NCI-H2196 treated with DMSO at 0.1 percent for 48 hours (cell line): Measurements from ENCODE around the gene HYAL3.
"Not testable (repeated sequence)": the region's sequence is repeated elsewhere in the genome, so short reads cannot be mapped to it uniquely, and the experiment has no call there.

Experiments used
- DNase-seq: peaks from one replicate; lab custom pipeline; 2025; ENCODE audit not compliant: unreplicated experiment; lab: John Stamatoyannopoulos, UW

Gene HYAL3

DNA sequence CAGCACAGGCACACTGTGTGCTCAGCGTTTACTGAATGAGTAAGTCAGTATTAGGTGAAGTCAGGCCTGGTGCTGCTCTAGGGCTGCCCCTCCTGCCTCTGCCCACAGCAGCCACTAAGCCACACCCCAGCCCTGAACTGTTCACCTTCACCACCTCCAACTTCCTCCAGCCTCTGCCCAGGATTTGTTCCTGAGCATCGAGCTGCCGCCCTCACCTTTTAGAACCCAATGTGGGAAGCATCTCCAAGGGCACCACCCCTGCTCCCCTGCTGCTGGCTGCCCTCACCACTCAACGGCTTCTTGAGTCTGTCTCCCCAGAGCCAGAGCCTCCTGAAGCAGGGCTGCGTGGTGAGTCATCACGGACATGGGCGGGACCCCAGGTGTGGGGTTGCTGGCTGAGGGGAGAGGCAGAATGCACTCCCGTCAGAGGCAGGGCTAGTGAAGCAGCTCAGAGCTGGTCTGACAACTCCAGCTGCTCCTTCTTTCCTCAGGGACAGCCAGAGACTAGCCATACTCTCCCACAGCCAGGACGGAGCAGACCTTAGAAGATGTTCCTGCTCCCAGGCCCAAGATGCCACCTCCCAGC, 17.5 kb upstream of the HYAL3 start:
- no peak for DNase-seq

DNA sequence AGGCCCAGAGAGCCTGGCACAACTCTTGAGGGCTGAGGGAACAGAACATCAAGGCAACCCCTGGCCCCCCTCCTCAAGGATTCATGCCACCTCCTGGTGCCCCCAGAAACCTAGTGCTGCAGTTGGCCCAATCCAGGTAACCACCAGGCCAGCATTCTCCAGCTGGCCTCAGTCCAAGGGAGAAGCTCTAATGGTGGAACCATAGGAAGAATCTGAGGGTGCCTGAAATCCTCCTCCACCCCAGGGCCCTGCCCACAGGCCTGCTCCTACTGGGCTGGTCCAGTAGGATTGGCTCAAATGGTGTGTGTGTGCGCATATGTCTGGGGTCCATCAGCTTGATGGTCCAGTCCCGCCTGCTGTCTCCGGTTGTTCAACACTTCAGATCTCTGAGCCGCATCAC, 15.6 kb upstream of the HYAL3 start:
- DNase-seq = no peak

DNA sequence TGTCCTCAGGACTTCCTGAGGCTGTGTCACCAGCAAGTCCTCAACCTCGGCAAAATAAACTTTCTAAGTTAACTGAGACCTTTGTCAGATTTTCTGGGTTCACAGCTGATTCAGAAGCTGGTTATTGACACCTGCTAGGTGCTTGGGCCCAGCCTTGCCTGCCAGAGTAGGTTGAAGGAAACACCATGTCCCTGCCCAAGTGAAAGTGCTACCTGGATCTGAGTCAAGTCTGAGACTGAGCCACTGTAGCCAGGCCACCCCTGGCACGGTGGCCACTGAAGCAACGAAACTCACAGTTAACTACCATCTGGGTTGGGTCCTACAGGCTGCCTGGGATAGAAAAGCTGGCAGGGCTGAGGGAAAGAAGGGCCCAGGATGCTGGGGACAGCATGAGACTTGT, 15.1 kb upstream of the HYAL3 start:
- no peak for DNase-seq

DNA sequence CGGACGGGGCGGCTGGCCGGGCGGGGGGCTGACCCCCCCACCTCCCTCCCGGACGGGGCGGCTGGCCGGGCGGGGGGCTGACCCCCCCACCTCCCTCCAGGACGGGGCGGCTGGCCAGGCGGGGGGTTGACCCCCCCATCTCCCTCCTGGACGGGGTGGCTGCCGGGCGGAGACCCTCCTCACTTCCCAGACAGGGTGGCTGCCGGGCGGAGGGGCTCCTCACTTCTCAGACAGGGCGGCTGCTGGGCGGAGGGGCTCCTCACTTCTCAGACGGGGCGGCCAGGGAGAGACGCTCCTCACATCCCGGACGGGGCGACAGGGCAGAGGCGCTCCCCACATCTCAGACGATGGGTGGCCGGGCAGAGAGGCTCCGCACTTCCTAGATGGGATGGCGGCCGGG, 12.8 kb upstream of the HYAL3 start:
- DNase-seq = not testable (repeated sequence)

DNA sequence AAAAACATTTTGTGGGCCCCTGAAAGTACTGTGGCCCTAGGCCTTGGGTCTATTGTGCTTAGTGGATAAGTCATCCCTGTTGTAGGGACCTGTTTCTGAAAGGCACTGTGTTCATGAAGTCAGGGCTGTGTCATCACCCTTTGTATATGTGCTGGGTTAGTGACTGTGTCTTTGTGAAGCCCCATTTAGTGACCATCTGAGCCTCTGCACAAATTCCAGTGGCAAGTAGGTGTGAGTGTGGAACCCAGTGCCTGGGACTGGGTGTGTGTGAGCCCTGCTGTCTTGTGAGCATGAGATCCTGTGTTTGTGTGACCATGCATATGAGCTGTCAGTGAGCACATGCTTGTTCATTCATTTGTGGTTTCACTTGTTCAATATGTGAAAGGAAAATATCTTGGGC, 5.4 kb upstream of the HYAL3 start:
- DNase-seq = no peak

DNA sequence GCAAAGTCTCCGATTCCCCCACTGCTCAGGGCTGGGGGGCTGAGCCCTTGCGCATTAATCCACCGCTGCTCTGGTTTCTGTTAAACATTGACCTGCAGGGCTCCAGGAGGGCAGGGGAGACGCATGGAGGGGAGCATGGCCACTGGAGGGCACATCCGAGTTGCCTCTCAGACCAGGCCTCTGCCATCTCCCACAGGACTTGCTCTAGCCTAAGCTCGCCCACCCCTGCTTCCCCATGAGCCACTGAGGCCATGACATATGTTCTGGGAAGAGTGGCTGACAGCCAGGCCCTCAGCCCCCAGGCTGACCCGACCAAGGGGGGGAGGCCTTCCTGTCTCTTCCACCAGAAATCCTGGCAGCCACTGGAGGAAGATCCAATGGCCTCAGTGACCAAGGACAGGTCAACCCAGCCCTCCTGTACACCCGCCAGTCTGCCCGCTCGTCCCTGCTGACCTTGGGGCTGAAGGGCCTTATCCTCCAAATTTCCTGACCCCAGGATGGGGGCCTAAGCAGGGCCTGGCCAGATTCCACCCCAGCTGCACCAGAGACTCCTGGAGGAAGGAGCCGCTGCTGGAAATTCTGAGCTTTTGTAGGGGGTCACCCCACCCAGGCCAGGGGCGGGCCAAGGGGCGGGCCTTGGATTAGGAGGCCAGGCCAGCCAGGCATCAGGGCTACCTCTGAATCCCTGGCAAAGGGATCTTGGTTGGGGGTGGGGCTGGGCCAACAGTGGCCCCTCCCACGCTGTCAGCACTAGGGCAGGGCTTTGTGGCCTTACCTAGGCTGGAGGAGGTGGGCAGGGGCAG, 4.0 kb upstream of the HYAL3 start, which contains the start of gene HYAL1:
Gene HYAL1 (minus strand): TSS at position 562 of the 803 bp plus-strand sequence. CDS start 618 bp downstream, outside the sequence.
- DNase-seq = no peak

DNA sequence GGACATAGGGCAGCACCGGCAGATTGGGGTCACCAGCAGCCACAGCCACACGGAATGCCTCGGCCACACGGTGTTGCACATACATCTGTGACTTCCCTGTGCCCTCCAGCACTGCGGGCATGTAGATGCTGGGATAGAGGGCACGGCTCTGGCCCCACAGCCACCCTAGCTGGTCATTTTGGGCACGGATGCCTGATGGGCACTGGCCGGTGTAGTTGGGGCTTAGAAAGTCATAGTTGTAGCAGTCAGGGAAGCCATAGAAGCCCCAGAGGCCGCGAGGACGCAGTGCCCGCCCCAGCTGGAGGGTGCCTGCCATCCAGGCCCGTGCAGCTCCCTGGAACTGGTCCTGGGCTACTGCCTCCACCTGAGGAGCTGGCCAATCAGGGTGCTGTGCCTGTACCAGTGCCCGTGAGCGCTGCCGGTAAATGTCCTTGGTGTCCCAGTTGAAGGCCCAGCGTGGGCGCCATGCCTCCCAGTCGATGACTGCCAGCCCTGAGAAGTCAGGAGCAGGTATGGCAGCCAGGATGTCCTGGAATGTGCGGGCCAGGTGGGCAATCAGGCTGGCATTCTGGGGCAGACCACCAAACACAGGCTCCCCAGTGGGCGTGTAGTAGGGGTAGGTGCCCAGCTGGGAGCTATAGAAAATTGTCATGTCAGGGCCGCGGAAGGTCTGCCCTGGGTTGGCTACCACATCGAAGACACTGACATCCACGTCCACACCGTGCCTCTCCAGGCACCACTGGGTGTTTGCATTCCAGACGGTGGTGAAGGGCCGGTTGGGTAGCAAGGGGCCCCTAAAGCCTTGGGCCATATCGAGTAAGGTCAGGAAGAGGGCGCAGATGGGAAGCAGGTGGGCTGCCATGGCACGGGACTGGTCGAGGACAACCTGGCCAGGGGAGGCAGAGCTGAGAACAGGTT, 3.1 kb upstream of the HYAL3 start:
- no peak for DNase-seq

DNA sequence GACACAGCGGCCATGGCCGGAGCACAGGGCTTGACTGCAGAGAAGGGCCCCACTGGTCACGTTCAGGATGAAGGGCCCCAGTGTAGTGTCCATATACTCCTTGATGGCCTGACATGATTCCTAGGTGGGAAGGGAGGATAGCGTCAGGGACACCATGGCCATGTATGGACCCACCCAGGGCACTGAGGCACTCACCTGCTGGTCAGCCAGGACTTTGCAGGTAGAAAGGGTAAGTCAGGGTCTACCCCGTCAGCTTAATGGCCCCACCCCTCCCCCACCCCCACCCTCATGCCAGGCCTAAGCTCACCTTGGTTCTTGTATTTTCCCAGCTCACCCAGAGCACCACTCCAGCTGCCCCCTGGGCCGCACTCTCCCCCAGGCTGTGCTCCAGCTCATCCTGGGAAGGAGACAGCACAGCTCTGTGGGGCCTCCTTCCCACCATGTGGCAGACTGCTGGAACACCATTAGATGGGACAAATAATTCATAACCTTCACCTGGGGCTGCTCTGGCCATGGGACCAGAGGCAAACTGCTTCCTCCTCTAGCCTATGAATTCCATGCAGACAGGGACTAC, 1.6 kb upstream of the HYAL3 start:
- DNase-seq = no peak

DNA sequence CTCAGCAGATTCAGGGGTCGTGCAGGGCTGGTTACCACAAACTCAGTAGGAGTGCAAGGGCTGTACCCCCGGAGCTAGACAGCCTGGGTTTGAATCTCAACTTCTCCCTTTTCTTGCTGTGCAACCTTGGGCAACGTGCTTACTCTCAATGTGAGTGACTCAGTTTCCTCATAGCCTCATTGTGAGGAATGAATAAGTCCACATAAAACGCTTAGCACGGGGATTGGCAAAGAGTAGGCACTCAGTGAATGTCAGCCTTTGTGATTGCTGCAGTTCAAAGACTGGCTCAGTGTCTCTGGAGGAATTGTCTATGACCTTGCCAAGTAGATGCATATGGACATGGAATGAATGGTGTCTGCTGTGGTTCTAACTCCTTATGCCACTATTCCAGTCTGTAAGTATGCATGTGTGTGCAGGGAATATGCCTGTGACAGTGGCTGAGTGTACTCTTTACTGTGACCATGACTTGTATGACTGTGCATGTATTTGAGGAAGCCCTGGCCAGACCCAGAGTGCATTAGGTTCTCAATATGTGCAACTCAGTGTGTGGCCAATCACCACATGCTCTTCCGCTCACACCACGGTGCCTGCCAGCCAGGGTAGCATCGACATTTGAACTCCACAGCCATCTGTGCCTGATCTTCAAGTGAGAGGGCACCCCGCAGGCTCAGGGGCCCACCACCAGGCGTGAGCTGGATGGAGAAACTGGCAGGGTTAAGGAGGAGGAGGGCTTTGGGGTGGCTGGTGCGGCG, 900 bp upstream of the HYAL3 start:
- DNase-seq = no peak

DNA sequence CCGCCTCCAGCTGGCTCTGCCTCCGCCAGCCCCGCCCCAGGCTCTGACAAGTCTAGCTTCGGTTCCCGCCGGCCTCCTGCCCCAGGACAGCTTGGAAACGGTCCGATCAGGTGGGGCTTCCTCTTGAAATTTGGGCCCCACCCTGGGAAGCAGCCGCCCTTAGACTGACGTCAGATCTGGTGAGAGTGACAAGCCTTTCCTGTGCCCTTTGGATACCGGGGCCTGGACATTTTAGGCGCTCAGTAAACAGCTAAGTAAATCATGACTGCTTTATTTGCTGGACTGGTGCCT, 378 bp upstream of the HYAL3 start:
- DNase-seq = no peak

DNA sequence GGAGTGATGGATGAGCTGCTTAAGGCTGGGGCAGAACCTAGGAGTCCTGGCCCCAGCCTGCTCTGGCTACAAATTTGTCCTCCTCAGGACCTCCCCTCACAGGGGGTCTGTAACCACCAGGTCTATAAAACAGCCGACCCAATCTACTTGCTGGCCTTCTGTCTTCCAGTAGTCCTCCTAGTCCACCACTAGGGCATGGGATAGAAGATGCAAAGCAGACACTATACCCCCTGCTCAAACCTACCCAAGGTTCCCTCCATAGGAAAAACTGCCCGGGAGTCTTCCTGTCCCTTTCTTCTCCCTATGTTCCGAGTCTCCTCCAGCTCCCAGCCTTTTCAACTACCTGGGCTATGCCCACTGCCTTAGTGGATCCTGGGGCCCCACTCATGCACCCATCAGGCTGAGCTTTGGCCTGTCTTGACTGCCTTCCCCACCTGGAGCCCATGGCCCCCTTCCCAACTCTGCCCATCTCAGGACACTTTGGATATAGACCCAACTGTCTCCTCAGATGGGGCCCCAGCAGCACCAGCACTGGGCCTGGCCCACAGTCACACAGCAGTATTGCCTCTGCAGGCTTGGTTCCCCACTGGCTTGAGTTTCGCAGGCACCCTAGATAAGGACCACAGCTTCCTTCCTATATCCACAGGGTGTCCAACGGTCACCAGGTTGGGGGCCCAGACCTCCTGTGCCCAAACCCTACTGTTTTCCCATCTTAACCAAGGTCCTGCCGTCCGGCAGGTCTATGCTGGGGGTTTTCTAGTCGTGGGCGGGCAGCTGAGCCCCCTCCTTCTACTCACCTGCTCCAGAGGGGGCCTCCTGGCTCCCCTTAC, 1.1 kb downstream of the HYAL3 start:
- DNase-seq = no peak

DNA sequence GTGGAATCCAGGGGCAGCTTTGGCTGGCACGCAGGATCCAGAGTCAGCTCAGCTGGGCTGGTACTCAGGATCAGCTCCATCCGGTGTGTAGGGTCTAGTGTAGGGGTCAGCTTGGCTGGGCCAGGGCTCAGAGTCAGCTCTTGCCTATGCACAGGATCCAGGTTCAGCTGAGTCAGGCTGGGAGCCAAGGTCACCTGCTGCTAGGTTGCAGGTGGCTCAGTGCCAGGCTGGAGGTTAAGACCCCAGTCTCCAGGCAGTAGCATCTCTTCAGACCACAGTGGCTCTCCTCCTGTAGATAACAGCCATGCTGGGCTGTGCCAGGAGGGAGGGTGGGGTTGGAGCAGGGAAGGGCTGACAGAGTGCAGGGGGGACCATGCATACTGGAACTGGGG, 1.8 kb downstream of the HYAL3 start:
- no peak for DNase-seq

DNA sequence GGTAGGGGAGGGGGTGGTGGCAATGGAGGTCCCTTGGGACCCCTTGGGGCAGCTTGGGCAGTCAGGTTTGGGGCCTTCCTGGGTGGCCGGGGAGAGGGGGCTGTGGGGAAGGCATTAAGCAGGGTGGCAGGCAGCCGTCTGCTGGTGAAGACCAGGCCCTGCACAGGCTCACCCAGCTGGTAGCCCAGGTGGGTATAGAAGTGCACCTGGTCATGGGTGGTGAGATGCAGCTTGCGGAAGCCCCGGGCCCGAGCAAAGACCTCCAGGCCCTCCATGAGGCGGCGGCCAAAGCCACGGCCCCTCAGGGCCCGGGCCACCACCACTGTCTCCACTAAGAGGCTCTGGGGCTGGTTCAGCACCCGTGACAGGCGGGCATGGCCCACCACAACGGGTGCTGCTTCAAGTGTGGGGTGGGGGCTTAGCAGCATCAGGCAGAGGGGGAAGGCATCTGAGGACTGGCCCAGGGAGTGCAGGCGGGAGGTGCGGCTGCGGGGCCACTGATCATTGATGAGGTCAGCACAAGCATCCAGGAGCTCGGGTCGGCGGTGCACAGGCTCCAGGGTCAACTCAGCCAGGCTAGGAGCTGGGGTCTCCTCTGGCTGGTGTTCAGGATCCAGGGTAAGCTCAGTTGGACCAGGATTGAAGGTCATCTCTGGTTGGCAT, 2.4 kb downstream of the HYAL3 start:
- no peak for DNase-seq

DNA sequence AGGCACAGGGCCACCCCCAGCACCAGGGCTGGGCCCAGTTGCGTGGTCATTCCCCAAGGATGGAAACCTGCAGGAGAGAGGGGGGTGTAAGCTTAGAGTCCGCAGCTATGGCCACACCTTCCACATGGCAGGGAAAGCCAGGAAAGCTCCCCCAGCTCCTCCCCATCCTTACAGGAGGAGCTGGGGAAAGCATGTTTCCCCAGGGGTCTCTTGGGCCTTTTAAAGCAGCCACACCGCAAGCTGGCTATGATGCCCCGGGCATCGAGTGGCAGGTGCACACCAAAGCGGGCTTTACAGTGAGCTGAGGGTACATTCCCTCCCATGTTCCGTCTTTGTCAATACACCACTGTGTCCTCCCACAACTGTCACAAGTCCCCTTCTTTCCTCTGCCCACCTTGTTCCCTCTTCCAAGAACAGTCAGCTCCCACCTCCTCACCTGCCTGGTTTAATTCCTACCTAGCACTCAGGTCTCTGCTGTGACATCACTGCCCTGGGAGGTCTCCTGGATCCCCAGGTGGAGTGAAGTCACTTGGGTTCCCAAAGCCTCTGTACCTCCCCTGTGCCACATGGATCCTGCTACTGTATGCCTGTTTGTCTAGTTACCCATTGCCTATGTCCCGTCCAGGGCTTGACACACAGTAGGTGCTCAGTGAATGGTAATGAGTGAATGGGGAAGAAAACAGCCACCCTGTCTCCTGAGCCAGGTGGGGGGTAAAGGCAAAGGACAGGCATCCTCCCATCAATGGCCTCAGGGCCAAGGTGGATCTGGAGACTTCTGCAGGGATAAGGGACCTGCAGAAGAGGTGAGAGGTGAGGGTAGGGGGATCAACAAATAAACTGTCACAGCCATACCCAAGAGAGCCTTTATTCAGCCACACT, 3.4 kb downstream of the HYAL3 start:
- DNase-seq = no peak

DNA sequence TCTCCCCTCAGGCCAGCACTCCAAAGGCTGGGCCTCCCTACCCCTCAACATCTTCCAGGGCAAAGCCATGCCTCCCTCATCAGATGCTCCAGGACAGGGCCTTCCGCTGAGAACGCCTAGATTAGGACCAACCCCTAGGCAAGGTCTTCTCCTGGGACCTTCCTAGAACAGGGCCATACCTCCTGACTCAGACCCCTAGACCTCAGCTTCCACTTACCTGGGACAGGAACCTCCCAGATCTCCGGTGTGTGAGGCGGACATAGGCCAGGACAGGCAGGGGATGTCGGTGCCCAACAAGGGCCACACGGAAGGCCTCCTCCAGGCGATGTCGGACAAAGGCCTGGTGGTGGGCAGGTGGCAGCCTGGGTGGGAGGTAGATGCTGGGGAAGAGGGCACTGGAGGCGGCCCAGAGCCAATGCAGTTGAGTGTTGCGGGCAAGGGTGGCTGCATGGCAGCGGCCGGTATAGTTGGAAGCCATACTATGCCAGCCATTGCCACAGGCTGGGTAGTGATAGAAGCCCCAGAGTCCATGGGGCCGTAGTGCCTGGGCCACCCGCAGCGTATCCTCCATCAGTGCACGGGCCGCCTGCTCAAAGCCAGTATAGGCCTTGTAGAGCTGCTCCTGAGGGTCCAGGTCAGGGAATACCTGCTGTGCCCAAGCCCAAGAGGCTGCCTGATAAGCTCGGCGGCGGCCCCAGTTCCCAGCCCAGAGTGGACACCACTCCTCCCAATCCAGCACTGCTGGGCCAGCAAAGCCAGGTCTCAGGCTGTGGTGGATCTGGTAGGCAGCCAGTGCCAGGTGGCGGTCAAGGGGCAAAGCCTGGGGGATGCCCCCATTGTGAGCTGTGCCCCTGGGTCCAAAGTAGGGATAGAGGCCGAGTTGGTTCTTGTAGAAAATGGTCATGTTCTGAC, 4.5 kb downstream of the HYAL3 start:
- no peak for DNase-seq

DNA sequence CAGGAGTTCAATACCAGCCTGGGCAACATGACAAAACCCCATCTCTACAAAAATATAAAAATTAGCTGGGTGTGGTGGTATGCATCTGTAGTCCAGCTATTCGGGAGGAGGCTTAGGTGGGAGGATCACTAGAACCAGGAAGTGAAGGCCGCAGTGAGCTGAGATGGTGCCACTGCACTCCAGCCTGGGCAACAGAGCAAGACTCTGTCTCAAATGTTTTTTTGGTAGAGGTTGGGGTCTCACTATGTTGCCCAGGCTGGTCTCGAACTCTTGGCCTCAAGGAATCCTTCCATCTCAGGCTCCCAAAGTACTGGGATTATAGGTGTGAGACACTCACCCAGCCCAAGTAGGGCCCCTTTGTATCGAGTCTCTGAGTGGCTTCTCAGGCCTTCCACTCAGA, 5.1 kb downstream of the HYAL3 start:
- DNase-seq = no peak

DNA sequence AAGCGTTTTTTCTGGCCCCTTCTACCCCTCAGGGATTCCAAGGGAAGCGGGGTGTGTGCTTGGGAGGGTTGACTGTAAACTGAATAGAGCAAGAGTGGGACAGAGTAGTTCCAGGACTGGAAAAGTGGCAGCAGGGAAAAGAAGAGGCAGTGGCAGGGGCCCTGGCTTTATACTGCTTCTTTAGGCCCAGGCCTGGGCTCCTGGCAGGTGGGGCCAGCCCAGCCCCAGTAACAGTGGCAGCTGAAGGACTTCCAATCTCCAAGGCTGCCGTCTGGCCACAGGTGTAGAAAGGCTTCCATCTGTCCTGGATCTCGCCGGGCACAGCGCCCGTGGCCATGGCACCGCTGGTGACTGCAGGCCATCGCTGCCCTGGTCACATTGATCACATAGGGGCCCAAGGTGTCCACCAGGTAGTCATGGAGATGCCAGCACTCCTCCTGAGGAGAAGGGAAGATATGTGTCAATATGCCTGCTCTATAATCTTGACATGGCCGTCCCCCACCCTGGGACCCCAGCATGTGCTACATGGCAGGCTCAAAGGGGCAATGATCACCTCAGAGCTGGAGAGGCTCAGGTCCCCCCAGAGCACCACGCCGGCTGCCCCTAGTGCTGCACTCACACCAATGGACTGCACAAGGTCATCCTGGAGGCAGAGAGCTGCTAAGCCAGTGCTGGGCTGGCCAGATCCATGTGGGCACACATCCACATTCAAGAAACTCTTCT, 6.0 kb downstream of the HYAL3 start:
- no peak for DNase-seq
